COR-L47 (cell line): ENCODE measurements around the gene AQP9.

Experiments used
- DNase-seq: peaks from one replicate; lab custom pipeline; 2025; lab: John Stamatoyannopoulos, UW

Gene AQP9

DNA sequence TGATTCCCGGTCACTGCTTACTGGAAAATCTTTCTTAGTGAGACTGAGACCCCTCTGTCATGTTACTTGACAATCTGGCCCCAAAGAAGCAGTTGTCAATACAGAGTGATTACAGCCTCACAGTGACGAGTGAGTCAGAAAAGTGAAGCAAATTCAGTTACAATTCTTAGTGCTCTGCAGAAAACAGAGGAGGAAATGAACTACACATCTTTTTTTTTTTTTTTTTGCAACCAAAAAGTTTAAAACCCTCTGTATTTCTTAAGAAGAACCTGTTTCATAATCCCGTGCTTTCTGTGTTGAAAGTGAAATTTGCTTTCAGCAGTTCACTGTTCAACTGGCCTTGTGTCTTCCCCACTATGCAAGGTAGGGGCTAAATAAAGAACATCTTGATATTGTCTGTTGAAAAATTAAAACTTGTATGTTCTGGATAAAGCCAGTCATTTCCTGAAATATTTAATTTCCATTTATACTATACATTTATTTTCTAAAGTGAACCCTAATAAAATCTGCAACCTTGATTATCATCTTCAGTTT is 1.9 kb downstream of the AQP9 start:
- no peak for DNase-seq

DNA sequence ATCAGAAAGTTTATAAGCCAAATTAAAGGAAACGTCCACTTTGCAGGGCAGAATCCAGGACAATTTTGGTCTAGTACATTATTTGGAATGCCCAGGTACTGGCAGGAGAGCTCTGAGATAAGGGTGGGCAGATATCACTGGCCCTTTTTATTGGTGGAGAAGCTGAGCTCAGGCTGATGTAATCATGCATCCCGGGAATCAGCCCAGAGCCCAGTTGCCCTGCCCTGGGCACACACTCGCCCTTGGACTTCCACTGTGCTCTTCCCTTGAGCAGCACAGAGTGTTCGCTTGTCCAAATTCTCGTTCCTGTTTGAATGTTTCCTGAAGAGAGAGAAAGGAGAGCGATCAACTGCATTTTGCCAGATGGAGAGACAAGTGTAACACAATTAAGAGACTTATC is 3.7 kb downstream of the AQP9 start:
- no peak for DNase-seq

DNA sequence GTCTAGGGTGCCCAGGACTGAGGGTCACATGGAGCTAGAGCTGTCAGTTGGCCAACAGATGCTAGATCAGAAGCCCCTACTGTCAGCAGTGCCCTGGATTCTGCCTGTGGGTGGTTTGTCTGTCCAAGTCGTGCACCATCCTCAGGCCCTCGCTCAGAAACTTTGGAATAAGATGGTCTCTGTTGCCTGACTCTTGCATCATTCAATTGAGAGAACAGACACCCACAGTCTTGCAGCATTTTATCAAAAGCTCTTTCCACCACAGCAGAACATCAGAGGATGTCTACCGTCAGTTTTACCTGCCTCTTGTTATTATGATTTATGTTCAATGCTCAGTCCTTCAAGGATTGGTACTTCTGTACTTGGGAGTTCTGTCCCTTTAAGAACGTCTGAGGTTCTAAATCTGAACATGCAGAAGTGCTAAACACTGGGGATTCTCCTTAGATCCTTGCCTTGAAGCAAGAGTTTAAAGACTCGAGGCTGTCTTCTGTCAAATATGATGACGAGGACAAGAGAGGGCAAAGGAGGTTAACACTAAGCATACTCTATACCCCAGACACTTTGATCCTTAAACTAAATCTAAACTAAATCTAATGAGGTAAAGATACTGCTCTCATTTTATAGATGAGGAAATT is 4.8 kb downstream of the AQP9 start:
- DNase-seq, result no peak

DNA sequence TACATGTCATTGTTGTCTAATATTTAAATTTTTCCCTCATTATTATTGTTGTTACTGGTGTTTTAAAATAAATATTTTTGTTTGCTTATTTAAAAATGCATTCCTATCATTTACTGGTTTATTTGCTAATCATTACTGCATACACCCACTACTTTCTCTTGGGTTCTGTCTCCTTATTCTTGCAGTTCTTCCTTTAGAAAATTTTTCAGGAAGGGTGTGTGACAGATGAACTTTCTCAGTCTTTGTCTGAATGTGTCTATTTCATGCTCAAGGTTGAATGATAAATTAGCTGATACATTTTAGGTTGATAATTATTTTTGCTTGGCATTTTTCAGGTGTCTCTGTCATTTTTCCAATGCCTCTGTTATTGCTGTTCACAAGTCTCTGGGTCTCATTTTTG is 7.4 kb downstream of the AQP9 start:
- DNase-seq, result no peak

DNA sequence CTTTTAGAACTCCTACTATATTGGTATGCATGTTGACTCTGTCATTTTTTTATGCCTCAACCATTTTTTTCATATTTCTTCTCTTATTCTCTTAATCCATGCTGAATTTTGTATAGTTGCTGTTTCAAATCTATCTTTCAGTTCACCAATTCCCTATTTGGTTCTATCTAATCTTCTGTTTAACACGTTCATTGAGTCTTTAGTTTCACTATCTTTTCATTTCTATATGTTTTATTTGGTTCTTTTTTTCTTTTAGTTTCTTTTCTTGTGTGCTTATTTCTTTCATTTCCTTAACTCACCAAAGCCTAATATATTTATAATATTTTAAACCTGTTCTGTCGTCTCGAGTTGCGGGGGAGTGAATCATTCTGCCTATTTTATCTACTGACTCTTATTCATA is 8.0 kb downstream of the AQP9 start:
- DNase-seq, result no peak

DNA sequence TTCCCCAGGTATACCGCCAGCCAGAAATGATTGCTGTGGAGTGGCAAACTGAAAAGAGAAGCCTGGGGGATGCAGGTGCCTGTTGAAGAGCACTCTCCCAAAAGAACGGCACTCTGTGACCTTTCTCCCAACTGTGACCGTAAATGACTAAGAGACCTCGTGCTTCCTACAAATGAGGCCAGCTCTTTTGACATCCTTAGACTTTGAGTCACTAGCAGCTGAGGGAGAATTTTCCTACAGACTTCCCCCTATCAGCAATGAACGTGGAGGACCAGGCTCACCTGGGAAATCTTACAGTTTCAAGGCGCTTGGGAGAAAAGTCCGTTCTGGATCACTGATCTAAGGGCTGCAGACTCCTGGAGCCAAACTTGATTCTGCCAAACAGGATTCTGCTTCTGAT is 8.6 kb downstream of the AQP9 start:
- DNase-seq, result no peak

DNA sequence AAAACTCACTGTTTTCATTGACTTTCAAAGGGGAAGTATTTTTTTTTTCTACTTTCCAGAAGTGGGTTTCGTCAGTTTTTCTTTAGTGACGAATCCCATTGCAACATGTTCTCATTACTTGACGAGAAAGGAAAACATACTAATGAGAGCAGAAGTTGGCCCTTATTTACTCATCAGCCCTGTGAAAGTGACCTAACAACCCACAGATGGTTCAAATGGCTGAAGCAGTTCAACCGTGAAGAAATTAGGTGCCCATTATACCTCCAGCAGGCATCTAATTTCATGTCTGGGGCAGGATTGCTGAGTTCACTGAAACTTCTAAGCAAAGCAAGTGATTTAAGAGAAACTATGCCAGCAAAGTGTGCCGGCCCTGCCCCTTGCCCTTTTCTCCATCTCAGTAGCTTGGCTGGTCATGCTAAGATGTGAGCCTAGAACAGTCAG is 9.0 kb downstream of the AQP9 start:
- no peak for DNase-seq

DNA sequence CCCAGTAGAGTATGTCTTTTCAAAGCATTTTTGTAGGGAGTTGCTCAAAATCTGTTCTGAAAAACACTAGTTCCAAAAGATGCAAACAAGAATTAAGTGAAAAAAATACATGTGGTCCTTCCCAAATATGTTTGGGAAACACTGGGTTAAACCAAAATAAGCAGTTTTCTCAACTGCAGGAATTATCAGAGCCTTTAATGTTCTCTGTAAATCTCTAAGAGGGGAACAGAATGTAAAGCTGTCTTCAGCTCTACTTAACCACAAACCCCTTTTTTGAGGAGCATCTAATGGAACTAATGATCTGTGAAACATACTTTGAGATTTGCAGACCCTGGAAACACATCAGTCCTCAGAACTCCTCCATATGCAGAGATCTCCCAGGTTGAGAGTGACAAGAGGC is 9.9 kb downstream of the AQP9 start:
- DNase-seq, result no peak

DNA sequence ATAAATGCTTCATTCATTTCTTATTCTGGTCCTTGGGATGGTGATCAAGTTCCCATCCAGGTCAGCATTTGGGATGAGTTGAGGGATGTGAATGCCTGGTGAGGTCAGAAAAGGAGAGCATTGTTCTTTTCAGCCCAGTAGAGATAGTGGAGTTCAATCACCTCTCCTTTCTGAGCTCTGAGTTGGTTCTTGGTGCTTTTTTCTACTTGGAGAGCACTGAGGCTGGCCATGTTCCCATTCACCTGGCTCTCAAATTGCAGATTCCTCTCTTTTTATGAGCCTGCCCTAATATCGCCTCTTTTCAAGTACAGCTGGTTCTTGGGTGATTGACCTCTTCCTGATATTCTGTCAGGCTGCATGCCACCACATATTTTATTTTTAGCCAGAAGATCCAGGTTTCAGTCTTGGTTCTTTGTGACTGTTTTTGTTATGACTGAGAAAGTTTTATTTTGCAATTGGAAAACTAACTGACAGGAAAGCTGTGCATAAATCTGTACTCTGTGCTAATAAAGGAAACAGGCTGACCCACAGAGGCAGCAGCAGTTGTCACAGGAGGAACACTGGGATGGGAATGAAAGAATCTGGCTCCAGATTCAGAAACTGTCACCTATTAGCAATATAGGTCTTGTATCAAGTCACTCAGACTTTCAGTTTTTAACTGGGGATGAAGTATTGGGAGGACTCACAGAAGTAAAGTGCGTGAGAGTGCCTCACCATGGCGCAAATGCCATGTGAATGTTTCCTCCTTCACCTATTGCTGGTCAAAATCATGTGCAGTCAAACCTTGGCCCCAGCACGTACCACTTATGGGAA is 10.7 kb downstream of the AQP9 start:
- DNase-seq, result no peak

DNA sequence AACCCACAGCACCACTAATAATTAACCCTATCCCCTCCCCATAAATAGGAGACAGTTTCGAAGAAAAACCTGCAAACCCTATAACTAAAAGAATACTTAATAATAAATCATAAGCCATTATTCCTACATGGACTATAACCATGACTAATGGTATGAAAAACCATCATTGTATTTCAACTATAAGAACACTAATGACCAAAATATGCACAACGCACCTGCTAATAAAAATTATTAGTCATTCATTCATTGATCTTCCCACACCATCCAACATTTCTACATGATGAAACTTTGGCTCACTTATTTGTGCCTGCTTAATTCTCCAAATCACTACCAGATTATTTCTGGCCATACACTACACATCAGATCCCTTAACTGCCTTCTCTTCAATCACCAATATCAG is 16.6 kb downstream of the AQP9 start:
- no peak for DNase-seq

DNA sequence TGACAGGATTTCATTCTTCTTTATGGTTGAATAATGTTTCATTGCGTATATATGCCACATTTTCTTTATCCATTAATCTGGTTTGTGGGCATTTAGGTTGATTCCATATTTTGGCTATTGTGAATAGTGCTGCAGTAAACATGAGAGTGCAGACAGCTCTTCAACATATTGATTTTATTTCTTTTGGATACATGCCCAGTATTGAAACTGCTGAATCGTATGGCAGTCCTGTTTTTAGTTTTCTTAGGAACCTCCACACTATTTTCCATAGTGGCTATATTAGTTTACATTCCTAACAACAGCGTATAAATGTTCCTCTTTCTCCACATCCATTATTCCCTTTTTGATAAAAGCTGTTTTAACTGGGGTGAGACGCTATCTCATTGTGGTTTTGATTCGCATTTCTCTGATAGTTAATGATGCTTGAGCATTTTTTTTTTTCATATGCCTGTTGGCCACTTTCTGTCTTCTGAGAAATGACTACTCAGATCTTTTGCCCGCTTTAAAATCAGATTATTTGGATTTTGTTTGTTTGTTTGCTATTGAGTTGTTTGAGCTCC is 21.7 kb downstream of the AQP9 start:
- no peak for DNase-seq

DNA sequence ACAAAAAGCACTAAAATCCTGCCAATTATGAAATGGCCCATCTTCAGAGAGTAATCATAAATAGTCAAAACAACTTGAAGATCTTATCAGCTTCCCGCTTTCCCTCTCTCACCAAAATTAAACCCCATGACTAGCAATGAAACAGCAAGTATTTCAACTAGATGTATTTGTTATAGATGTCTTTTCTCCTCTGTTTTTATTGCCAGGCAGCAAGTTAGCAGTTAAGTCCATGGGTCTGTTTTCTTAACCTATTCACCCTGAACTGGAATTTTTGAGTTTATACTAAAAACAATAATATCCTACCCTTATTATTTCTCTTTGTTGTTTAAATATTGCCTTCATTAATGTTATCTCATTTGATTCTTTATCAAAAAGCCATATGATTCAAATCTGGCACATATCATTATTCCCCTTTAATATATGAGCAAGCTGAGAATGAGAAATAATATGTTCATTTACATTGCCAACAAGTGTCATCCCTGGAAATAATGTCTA is 23.3 kb downstream of the AQP9 start:
- no peak for DNase-seq

DNA sequence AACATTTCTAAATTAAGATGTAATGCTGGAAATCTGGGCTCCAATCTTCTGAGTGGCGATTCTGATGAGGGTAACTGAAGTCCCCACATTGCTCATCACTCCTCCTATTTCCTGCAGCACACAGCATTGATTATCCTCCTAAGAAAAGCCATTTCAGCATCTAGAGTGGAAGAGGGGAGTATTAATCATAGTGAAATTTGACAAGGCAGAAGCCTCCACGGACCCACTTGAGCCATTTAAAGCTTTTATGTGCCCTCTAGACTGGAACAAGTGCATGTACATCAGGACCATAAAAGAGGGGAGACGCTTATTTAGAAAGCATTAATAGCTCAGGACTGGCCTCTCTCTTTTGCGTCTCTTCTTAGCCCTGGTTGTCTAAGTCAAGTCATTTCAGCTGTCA is 25.8 kb downstream of the AQP9 start:
- DNase-seq, result no peak

DNA sequence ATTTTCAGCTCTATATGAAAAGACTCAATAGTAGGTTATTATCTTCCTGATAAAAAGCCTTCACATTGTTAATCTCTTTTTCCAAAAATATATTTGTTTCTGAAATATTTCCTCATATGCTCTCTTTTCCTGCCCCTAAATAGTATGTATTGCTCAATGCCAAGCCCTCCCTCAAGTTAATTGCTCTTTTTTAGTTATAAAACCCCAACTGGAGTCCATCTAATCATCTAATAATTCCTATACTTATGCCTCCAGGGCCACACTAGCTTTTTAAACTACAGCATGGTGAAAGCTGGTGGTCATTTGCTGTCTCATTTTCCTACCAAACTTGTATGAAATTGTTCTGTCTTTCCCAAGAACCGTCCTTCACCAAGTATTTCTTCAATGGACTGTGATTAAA is 26.7 kb downstream of the AQP9 start:
- DNase-seq, result no peak

DNA sequence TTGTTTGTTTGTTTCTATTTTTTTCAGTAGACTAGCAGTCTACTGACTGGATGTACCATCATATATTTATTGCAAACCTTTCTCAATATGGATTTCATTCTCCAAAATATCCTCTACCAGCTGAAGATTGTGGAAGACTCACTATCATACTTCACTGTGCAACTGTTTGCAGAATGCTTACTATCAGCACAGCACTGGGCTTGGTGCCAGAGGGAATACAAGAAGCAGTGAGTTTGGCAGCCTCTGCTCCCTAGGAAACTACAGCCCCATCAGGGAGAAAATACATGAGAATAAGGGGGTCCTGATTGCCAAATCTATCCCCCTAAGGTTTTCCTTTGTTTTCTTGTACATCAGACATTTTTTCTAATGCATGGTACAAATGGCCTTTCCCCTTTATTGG is 27.5 kb downstream of the AQP9 start:
- peak; percentile 29 for DNase-seq

DNA sequence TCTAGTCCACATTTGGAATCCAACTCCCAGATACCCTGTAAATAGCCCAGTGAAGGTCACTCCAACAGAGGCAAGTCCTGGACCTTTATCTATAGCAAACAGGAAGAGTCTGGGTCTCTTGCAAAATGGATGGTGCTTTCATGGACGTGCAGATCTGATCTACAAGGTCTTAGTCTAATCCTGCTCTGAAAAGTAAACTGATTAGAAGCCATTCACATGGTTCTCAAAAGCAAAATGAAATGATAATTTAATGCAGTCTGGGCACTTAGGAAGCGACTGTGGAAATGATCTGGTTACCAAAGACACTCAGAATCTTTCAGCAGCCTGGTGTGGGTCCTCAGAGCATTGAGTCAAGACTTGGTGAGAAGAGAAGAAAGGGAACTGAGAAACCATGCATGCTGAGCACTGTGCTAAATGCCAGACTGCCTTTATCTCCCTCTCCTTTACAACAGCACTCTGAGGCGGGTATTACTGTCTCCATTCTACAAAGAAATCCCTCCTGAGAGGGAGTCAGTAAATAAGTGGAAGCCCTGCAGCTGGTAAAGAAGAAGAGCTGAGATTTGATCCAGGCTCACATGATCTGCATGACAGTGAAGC is 29.0 kb downstream of the AQP9 start:
- no peak for DNase-seq

DNA sequence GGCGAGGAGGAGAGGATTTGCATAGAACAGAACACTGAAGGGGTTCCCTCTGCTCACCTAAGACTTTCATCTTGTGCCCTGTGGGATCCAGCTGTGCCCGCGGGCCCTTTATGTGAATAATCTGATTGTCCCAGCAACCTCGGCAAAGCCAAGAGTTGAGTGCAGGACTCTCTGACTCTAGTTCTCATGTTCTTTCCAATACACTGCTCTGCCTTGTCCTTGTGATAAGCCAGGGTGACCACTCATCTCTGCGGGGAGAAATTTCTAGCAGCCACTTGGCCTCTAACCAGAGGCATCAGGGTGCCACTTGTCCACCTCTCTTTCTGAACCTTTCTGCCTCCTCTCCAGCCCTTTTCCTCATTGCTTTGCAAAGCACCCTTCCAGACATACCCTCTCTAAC is 31.8 kb downstream of the AQP9 start:
- no peak for DNase-seq

DNA sequence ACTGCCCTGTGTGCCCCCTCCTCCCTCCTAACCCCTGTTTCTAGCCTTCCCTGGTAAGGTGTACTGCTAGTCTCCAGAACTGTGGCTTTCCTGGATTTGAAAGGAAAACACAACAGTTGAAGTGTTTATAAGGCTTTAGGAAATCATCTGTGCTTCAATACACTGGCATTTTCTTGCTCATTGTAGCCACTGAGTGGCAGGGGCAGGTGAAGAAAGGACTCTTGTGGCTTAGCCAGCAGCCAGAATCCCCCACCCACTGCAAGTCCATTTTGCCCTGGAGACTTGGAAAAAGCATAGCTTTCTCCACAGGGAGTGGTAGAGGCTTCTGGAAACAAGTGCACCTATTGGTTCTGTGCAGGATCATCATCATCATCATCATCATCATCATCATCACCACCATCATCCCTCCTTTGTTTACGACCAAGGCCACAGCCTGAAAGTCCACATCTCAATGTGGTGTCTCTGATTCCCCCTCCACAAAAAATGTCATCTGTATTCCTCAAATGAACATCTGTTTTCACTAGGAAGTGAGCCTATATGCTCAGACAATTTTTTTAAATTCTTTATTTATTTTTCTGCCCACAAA is 33.4 kb downstream of the AQP9 start:
- DNase-seq, result no peak

DNA sequence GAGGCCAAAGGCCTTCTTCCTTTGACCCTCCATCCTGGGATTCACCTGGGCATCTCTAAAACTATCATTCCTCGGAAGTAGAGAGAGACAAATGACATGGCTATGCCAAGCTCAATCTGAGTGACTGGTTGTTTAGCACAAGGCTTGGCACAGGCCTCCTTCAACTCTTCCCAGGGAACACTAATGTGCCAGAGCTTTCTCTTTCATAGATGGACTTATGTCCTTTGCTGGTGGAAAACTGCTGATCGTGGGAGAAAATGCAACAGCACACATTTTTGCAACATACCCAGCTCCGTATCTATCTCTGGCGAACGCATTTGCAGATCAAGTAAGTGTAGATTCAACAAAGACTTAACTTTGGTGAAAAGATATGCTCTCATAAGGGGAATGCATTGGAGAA is 36.5 kb downstream of the AQP9 start:
- no peak for DNase-seq

DNA sequence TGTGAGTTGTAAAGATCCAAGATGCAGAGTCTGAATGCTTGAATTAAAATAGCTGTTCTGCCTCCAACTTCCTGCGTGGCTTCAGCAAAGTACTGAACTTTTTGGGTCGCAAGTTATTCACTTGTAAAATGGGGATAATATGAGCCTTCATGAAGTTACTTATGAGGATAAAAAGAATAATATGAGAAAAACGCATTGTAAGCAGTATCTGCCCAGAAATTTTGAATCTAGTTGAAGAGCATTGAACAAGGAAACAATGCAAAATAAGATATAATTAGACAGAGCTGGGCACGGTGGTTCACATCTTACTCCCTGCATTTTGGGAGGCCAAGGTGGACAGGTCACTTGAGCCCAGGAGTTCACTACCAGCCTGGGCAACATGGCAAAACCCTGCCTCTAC is 37.8 kb downstream of the AQP9 start:
- no peak for DNase-seq

DNA sequence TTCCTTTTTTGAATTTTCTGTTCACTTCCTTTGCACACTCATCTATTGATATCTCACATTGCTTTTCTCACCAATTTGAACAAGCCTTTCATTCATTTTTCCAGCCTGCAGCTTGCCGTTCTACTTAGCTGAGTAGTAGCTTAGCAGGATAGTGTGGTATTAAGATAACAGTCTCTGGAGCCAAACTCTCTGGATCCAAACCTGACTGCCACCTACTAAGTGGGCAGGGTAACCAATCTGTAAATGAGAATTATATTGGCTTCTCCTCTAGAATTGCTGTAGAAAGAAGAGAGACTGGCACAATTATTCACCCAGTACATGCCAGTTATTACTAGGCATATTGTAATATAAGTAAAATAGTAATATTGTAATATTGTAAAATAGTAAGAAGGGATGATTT is 40.5 kb downstream of the AQP9 start:
- no peak for DNase-seq

DNA sequence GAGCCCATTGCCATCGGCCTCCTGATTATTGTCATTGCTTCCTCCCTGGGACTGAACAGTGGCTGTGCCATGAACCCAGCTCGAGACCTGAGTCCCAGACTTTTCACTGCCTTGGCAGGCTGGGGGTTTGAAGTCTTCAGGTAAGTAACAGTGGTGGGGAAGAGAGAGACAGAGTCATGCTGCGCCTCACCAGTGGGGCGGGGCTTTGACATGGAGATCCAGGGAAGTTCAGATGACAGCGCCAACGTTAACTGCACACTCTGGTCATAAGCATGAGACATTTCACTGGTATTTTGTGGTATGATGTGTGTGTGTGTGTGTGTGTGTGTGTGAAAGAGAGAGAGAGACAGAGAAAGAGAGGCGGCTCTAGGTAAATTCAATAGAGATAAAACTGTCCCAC is 41.0 kb downstream of the AQP9 start:
- no peak for DNase-seq
